ENCODE results near the gene TIAM2. TPM values are rescaled to one million over a fixed set of nuclear protein-coding genes. Genes with fewer than 3 reads are reported as not detected.

TIAM2 gene
- total RNA-seq, 2 experiments from 2014 or later, result 5.4 to 6.2 TPM

- Histone ChIP-seq H3K9me2 (ENCODE audit: insufficient read depth, low read length) (no peaks in the 10 kb centered on the region), H3K9me3 (ENCODE audit: low read length) (no peaks in the 10 kb centered on the region), H3K36me3 (ENCODE audit: insufficient read depth, low read length) (peaks cover 84% of the 10 kb centered on the region), H3K27ac (ENCODE audit: low read depth, low read length, poor library complexity, severe bottlenecking) (no peak overlapping the region), H3K4me1 (ENCODE audit: insufficient read depth, low read length, poor library complexity, severe bottlenecking) (peaks cover 7% of the 10 kb centered on the region), H2AFZ (ENCODE audit: low read length) (no peak overlapping the region), H3K4me2 (ENCODE audit: low read length) (no peak overlapping the region), H3K4me3 (ENCODE audit: low read depth, low read length, poor library complexity, severe bottlenecking) (no peak overlapping the region), H4K20me1 (ENCODE audit: insufficient read depth, low read length) (0 out of 2 replicates have a peak, but pooled peaks cover 5% of the 10 kb centered on the region), H3K79me2 (ENCODE audit: insufficient read depth, low read depth, low read length) (no peaks in the 10 kb centered on the region)
- DNase-seq (ENCODE audit: low spot score), result no peak
- ChIA-PET POLR2A (interaction anchor here (0.6 kb wide), 1 partner anchor 9 kb away, joined by 4 read pairs; no protein-coding TSS in a partner anchor), CTCF (ENCODE audit: unreplicated experiment) (no interaction called here)
- intact Hi-C loops (cut with micrococcal nuclease; ENCODE audit: unreplicated experiment), result loop anchor here (5.0 kb wide), 1 partner anchor 393 kb away; no protein-coding TSS in a partner anchor
- no peak for TF ChIP-seq EZH2phosphoT487 (IDR thresholded peaks at IDR 0.05; ENCODE audit: borderline replicate concordance, low read depth, low read length)
- no peak for TF ChIP-seq CTCF (conservative IDR thresholded peaks at IDR 0.05; ENCODE audit: low read length)
- BruUV-seq (replicated peaks), result no TSS peak
These were observed 264.8 kb downstream of the TIAM2 start for GRCh38 chr6:155259897-155260296.

GRCh38 chr6:155260686-155261085, 265.6 kb downstream of the TIAM2 start:
- Histone ChIP-seq H4K20me1 (ENCODE audit: insufficient read depth, low read length) (0 out of 2 replicates have a peak, but pooled peaks cover 5% of the 10 kb centered on the region), H3K27ac (ENCODE audit: low read depth, low read length, poor library complexity, severe bottlenecking) (no peak overlapping the region), H2AFZ (ENCODE audit: low read length) (no peak overlapping the region), H3K36me3 (ENCODE audit: insufficient read depth, low read length) (peaks cover 82% of the 10 kb centered on the region), H3K9me3 (ENCODE audit: low read length) (no peaks in the 10 kb centered on the region), H3K4me3 (ENCODE audit: low read depth, low read length, poor library complexity, severe bottlenecking) (no peak overlapping the region), H3K79me2 (ENCODE audit: insufficient read depth, low read depth, low read length) (no peaks in the 10 kb centered on the region), H3K4me1 (ENCODE audit: insufficient read depth, low read length, poor library complexity, severe bottlenecking) (peaks cover 7% of the 10 kb centered on the region), H3K4me2 (ENCODE audit: low read length) (no peak overlapping the region), H3K9me2 (ENCODE audit: insufficient read depth, low read length) (no peaks in the 10 kb centered on the region)
- ChIA-PET CTCF (ENCODE audit: unreplicated experiment) (no interaction called here), POLR2A (no interaction called here)
- DNase-seq (ENCODE audit: low spot score), result no peak
- intact Hi-C loops (cut with micrococcal nuclease; ENCODE audit: unreplicated experiment), result no loop called here
- no peak for TF ChIP-seq EZH2phosphoT487 (IDR thresholded peaks at IDR 0.05; ENCODE audit: borderline replicate concordance, low read depth, low read length)
- TF ChIP-seq CTCF (conservative IDR thresholded peaks at IDR 0.05; ENCODE audit: low read length), result no peak
- no TSS peak for BruUV-seq (replicated peaks)

DNA sequence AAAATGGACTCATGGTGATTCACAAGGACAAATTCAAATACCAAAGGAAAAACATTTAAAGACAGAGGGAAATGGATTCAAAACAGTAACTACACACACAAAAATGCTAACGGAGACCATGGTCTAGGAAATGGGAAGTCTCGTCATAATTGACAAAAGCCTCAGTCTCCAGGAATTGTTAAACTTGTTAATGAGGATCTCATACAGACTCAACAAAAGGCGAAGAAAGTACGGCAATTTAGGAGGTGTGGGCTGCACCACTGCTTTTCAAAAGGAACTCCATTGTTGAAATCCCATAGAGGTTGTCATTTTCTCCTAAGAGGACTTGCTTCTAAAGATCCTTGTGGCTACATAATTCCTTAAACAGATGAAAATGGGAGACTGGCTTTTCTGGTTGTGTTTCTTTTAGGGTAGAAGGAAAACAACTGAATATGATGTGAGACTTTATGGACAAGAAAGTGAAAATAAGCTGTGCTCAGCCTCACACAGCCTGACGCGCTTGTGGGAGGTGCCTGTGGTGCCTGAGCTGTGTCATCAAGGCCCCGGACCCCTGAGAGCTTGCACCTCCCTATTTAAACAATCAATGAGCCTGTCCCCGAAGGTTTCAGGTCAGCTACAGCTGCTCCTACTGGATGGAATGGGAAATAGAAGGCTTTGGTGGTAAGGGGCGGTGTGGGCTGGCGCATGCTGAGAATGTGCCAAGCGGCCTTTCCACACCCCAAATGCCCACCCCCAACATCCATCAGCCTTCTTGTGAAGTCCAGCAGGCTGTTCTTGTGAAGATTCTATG, 266.2 kb downstream of the TIAM2 start:
- Histone ChIP-seq H4K20me1 (ENCODE audit: insufficient read depth, low read length) (0 out of 2 replicates have a peak, but pooled peaks cover 5% of the 10 kb centered on the region), H3K27ac (ENCODE audit: low read depth, low read length, poor library complexity, severe bottlenecking) (no peak overlapping the region), H2AFZ (ENCODE audit: low read length) (no peak overlapping the region), H3K9me2 (ENCODE audit: insufficient read depth, low read length) (no peaks in the 10 kb centered on the region), H3K4me1 (ENCODE audit: insufficient read depth, low read length, poor library complexity, severe bottlenecking) (peaks cover 7% of the 10 kb centered on the region), H3K9me3 (ENCODE audit: low read length) (no peaks in the 10 kb centered on the region), H3K36me3 (ENCODE audit: insufficient read depth, low read length) (peaks cover 82% of the 10 kb centered on the region), H3K4me2 (ENCODE audit: low read length) (no peak overlapping the region), H3K79me2 (ENCODE audit: insufficient read depth, low read depth, low read length) (no peaks in the 10 kb centered on the region), H3K4me3 (ENCODE audit: low read depth, low read length, poor library complexity, severe bottlenecking) (no peak overlapping the region)
- intact Hi-C loops (cut with micrococcal nuclease; ENCODE audit: unreplicated experiment), result no loop called here
- DNase-seq (ENCODE audit: low spot score), result no peak
- no peak for TF ChIP-seq EZH2phosphoT487 (IDR thresholded peaks at IDR 0.05; ENCODE audit: borderline replicate concordance, low read depth, low read length)
- TF ChIP-seq CTCF (conservative IDR thresholded peaks at IDR 0.05; ENCODE audit: low read length), result no peak
- ChIA-PET POLR2A (interaction anchor here (1.1 kb wide), 1 partner anchor 9 kb away, joined by 3 read pairs; no protein-coding TSS in a partner anchor), CTCF (ENCODE audit: unreplicated experiment) (no interaction called here)
- BruUV-seq (replicated peaks), result no TSS peak
